H9 (cell line): ENCODE results near the gene AIMP2. TPM values are rescaled to one million over a fixed set of nuclear protein-coding genes. Genes with fewer than 3 reads are reported as not detected.

ENCODE experiments used
- DNase-seq: peaks from one replicate; pipeline ENCODE4 v3.0.0-alpha.2; 2017
- H2AFZ ChIP-seq: one replicate; pipeline ENCODE4 v1.6.1; 2013; ENCODE audit warnings: mild to moderate bottlenecking, low read length, control low read depth, moderate library complexity
- H2AK5ac ChIP-seq: 2 replicates; pipeline ENCODE4 v1.6.1; 2013; ENCODE audit warnings: low read length, control low read depth, mixed read lengths; ENCODE audit not compliant: insufficient read length
- H2BK120ac ChIP-seq: one replicate; pipeline ENCODE4 v1.6.1; 2013; ENCODE audit warnings: low read depth, mild to moderate bottlenecking, low read length, control low read depth, inconsistent platforms; ENCODE audit not compliant: poor library complexity, severe bottlenecking
- H2BK12ac ChIP-seq: 2 replicates; pipeline ENCODE4 v1.6.1; 2013; ENCODE audit warnings: low read length, control low read depth, mixed read lengths, low read depth; ENCODE audit not compliant: insufficient read length
- H2BK15ac ChIP-seq: 2 replicates; pipeline ENCODE4 v1.6.1; 2013; ENCODE audit warnings: low read depth, low read length, control low read depth
- H2BK20ac ChIP-seq: one replicate; pipeline ENCODE4 v1.6.1; 2013; ENCODE audit warnings: low read depth, mild to moderate bottlenecking, low read length, control low read depth, inconsistent platforms; ENCODE audit not compliant: poor library complexity, severe bottlenecking
- H2BK5ac ChIP-seq: 2 replicates; pipeline ENCODE4 v1.6.1; 2013; ENCODE audit warnings: low read length, control low read depth, mixed read lengths; ENCODE audit not compliant: insufficient read length
- H3K14ac ChIP-seq: 2 replicates; pipeline ENCODE4 v1.6.1; 2013; ENCODE audit warnings: low read length, control low read depth; ENCODE audit not compliant: insufficient read depth
- H3K18ac ChIP-seq: 2 replicates; pipeline ENCODE4 v1.6.1; 2013; ENCODE audit warnings: low read depth, mild to moderate bottlenecking, mixed read lengths, low read length, control low read depth; ENCODE audit not compliant: insufficient read length
- H3K23ac ChIP-seq: 2 replicates; pipeline ENCODE4 v1.6.1; 2013; ENCODE audit warnings: low read length, control low read depth, mixed read lengths, low read depth; ENCODE audit not compliant: insufficient read length
- H3K23me2 ChIP-seq: 2 replicates; pipeline ENCODE4 v1.6.1; 2013; ENCODE audit warnings: low read depth, mild to moderate bottlenecking, mixed read lengths, low read length, control low read depth; ENCODE audit not compliant: insufficient read length, poor library complexity, severe bottlenecking
- H3K27ac ChIP-seq: 2 replicates; pipeline ENCODE4 v1.5.1; 2013; ENCODE audit warnings: low read length, control low read depth, mixed read lengths, low read depth; ENCODE audit not compliant: insufficient read length
- H3K27me3 ChIP-seq: 2 replicates; pipeline ENCODE4 v1.6.1; 2013; ENCODE audit warnings: low read length, control low read depth, inconsistent platforms; ENCODE audit not compliant: insufficient read depth
- H3K4ac ChIP-seq: 2 replicates; pipeline ENCODE4 v1.6.1; 2013; ENCODE audit warnings: low read depth, mild to moderate bottlenecking, control low read depth, inconsistent platforms, low read length, moderate library complexity
- H3K4me1 ChIP-seq: 2 replicates; pipeline ENCODE4 v1.6.1; 2013; ENCODE audit warnings: low read length, control low read depth, inconsistent platforms; ENCODE audit not compliant: insufficient read depth
- H3K4me2 ChIP-seq: 2 replicates; pipeline ENCODE4 v1.6.1; 2013; ENCODE audit warnings: low read length, control low read depth, mixed read lengths; ENCODE audit not compliant: insufficient read length, insufficient read depth
- H3K56ac ChIP-seq: 2 replicates; pipeline ENCODE4 v1.6.1; 2013; ENCODE audit warnings: low read depth, mild to moderate bottlenecking, mixed read lengths, low read length, control low read depth; ENCODE audit not compliant: insufficient read length
- H3K79me1 ChIP-seq: 2 replicates; pipeline ENCODE4 v1.6.1; 2013; ENCODE audit warnings: low read depth, mild to moderate bottlenecking, moderate library complexity, low read length, control low read depth, inconsistent platforms; ENCODE audit not compliant: insufficient read depth, poor library complexity, severe bottlenecking
- H3K79me2 ChIP-seq: 2 replicates; pipeline ENCODE4 v1.6.1; 2013; ENCODE audit warnings: low read length, control low read depth, inconsistent platforms; ENCODE audit not compliant: insufficient read depth
- H3K9ac ChIP-seq: 2 replicates; pipeline ENCODE4 v1.6.1; 2013; ENCODE audit warnings: low read length, control low read depth, mixed read lengths; ENCODE audit not compliant: insufficient read length; ENCODE audit errors: extremely low read depth
- H3K9me3 ChIP-seq: one replicate; pipeline ENCODE4 v1.6.1; 2013; ENCODE audit warnings: low read depth, low read length, inconsistent platforms; ENCODE audit not compliant: control insufficient read depth
- H3T11ph ChIP-seq: one replicate; pipeline ENCODE4 v1.6.1; 2013; ENCODE audit warnings: mild to moderate bottlenecking, low read length, control low read depth, inconsistent platforms
- H4K20me1 ChIP-seq: one replicate; pipeline ENCODE4 v1.6.1; 2013; ENCODE audit not compliant: control insufficient read depth, insufficient read length, insufficient read depth
- H4K5ac ChIP-seq: 2 replicates; pipeline ENCODE4 v1.6.1; 2013; ENCODE audit warnings: low read depth, mild to moderate bottlenecking, mixed read lengths, low read length, control low read depth; ENCODE audit not compliant: insufficient read length
- H4K8ac ChIP-seq: replicated peaks from 2 replicates; pipeline ENCODE4 v1.6.1; 2013; ENCODE audit warnings: low read length, control low read depth, mixed read lengths, low read depth; ENCODE audit not compliant: insufficient read length
- H4K91ac ChIP-seq: 2 replicates; pipeline ENCODE4 v1.6.1; 2013; ENCODE audit warnings: low read depth, mild to moderate bottlenecking, moderate library complexity, mixed read lengths, low read length, control low read depth; ENCODE audit not compliant: insufficient read length
- H3K27ac Mint-ChIP-seq, 3 experiments: 2 replicates in 2 of 3; 3 replicates in 1 of 3; pipeline ENCODE4 v1.8.0; 2020 to 2021; ENCODE audit warnings: mixed read lengths in 3 of 3, mild to moderate bottlenecking in 1 of 3, moderate library complexity in 1 of 3
- H3K27me3 Mint-ChIP-seq: 2 replicates; pipeline ENCODE4 v1.8.0; 2021; ENCODE audit warnings: low read depth, mild to moderate bottlenecking, moderate library complexity, mixed read lengths
- H3K36me3 Mint-ChIP-seq, 3 experiments: 2 replicates in 2 of 3; 3 replicates in 1 of 3; pipeline ENCODE4 v1.8.0; 2020 to 2021; ENCODE audit warnings: low read depth in 3 of 3, mixed read lengths in 3 of 3; ENCODE audit not compliant: insufficient read depth in 1 of 3
- H3K4me1 Mint-ChIP-seq, 2 experiments: 2 replicates each; pipeline ENCODE4 v1.8.0; 2020; ENCODE audit warnings: mixed read lengths in 2 of 2
- H3K4me3 Mint-ChIP-seq, 2 experiments: 2 replicates in 1 of 2; 3 replicates in 1 of 2; pipeline ENCODE4 v1.8.0; 2020 to 2021; ENCODE audit warnings: mild to moderate bottlenecking in 2 of 2, mixed read lengths in 2 of 2, moderate library complexity in 1 of 2
- H3K9me3 Mint-ChIP-seq, 2 experiments: 2 replicates in 1 of 2; 3 replicates in 1 of 2; pipeline ENCODE4 v1.8.0; 2020; ENCODE audit warnings: mild to moderate bottlenecking in 2 of 2, mixed read lengths in 2 of 2, moderate library complexity in 1 of 2
- CTCF ChIP-seq: fragments of 200-600 bp; sonication (generic); conservative IDR thresholded peaks from 3 replicates; pipeline ENCODE4 v1.8.0; 2021; ENCODE audit warnings: antibody characterized with exemption, mild to moderate bottlenecking
- WGBS: extraction: QIAGEN DNeasy Blood & Tissue Kit; methylation state at CpG from one replicate; pipeline ENCODE4 v1.1.7; 2013; ENCODE audit warnings: missing lambda C conversion rate, low lambda C conversion rate, mixed read lengths; ENCODE audit not compliant: insufficient read length; ENCODE audit errors: extremely low coverage; 5-methylcytosine and 5-hydroxymethylcytosine counted together
- total RNA-seq: library from RNA; stranded (reverse); gene quantifications from 2 replicates; pipeline ENCODE4 v1.2.1, GENCODE V29; 2021

Gene AIMP2
- total RNA-seq, 1 experiment from 2014 or later: 78.2 TPM

- no peak for TF ChIP-seq CTCF
- H3K4me3 Mint-ChIP-seq: no peak overlapping the region
- Histone ChIP-seq H3K9ac (no peak overlapping the region), H2AFZ (no peak overlapping the region), H3K79me2 (peaks cover 5% of the 10 kb centered on the region; the same call in 1 of the 2 replicates), H3K14ac (no peak overlapping the region), H2BK5ac (no peak overlapping the region), H3K23ac (no peak overlapping the region), H2AK5ac (no peak overlapping the region), H4K8ac (no peak overlapping the region), H2BK12ac (no peak overlapping the region), H3K23me2 (no peaks in the 10 kb centered on the region), H3K27me3 (no peaks in the 10 kb centered on the region), H4K5ac (no peak overlapping the region), H3K79me1 (peaks cover 3% of the 10 kb centered on the region), H3K27ac (no peak overlapping the region), H3K4me2 (no peak overlapping the region), H3K4me1 (no peaks in the 10 kb centered on the region), H3K4ac (no peak overlapping the region), H3K9me3 (no peaks in the 10 kb centered on the region), H2BK20ac (no peak overlapping the region), H4K20me1 (no peaks in the 10 kb centered on the region), H3K18ac (no peak overlapping the region), H3T11ph (no peak overlapping the region), H2BK15ac (no peak overlapping the region), H4K91ac (no peak overlapping the region), H2BK120ac (no peak overlapping the region), H3K56ac (no peak overlapping the region)
- no peaks in the 10 kb centered on the region; a peak in 2 of 5 replicates for H3K9me3 Mint-ChIP-seq
- no peak for DNase-seq
- H3K4me1 Mint-ChIP-seq: peaks cover 11 to 15% of the 10 kb centered on the region in 2 experiments
- no peaks in the 10 kb centered on the region for H3K27me3 Mint-ChIP-seq
- no peak overlapping the region for H3K27ac Mint-ChIP-seq
- H3K36me3 Mint-ChIP-seq: peaks cover 12 to 32% (median 21%) of the 10 kb centered on the region in 3 experiments; a peak in 6 of 7 replicates
- no CpG with 5 or more reads among the region's 1 CpG for WGBS
These were observed 47.5 kb downstream of the AIMP2 start for GRCh38 chr7:6056616-6057015.
